ENCODE results near the gene TMEM236.

GRCh38 chr10:17780727-17781126, 28.7 kb downstream of the TMEM236 start:
- TF ChIP-seq CTCF (IDR thresholded peaks at IDR 0.05; ENCODE audit: low read depth, low read length) (no peak), EZH2phosphoT487 (IDR thresholded peaks at IDR 0.05; ENCODE audit: low read depth) (no peak)
